ENCODE measurements around the gene ZC3H6.

ZC3H6 gene, protein sequence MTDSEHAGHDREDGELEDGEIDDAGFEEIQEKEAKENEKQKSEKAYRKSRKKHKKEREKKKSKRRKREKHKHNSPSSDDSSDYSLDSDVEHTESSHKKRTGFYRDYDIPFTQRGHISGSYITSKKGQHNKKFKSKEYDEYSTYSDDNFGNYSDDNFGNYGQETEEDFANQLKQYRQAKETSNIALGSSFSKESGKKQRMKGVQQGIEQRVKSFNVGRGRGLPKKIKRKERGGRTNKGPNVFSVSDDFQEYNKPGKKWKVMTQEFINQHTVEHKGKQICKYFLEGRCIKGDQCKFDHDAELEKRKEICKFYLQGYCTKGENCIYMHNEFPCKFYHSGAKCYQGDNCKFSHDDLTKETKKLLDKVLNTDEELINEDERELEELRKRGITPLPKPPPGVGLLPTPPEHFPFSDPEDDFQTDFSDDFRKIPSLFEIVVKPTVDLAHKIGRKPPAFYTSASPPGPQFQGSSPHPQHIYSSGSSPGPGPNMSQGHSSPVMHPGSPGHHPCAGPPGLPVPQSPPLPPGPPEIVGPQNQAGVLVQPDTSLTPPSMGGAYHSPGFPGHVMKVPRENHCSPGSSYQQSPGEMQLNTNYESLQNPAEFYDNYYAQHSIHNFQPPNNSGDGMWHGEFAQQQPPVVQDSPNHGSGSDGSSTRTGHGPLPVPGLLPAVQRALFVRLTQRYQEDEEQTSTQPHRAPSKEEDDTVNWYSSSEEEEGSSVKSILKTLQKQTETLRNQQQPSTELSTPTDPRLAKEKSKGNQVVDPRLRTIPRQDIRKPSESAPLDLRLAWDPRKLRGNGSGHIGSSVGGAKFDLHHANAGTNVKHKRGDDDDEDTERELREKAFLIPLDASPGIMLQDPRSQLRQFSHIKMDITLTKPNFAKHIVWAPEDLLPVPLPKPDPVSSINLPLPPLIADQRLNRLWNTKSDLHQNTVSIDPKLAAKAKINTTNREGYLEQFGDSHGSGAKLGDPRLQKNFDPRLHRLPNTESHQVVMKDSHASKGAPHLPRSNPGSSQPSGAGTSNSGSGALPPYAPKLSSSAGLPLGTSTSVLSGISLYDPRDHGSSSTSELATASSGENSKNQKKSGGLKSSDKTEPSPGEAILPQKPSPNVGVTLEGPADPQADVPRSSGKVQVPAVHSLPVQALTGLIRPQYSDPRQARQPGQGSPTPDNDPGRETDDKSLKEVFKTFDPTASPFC

DNA sequence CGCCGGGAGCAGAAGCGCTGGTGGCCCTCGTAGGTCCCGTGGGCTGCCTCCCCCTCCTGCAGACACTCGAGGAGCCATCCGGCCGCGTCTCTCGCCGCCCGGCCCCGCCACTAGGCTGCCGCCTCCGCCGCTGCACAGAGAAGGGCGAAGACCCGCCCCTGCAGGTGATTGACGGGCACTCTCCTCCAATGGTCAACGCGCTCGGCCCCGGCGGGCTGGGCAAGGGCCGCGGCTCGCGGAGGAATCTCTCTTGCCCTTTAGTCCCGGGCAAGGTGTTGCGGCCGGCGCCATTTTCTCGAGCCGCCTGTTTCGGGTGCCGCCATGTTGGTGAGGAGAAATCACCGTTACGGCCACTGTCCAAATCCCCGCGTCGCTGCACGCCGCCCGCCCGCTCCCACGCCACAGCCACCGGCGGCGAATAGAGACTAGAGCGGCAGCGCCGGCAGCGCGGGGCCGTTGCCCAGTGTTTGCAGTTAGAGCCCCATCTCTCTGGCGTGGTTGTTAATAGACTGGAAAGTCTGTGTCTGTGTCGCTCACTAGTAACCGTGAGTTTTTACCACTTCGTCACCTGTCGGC is at the start of gene ZC3H6:
ZC3H6 (plus strand) TSS at position 287 of the 576 bp plus-strand sequence. CDS start 398 bp downstream, outside the sequence.
- DNase-seq (ENCODE audit: low read depth in 2 of 2, low spot score in 1 of 2): peak; percentile 98

DNA sequence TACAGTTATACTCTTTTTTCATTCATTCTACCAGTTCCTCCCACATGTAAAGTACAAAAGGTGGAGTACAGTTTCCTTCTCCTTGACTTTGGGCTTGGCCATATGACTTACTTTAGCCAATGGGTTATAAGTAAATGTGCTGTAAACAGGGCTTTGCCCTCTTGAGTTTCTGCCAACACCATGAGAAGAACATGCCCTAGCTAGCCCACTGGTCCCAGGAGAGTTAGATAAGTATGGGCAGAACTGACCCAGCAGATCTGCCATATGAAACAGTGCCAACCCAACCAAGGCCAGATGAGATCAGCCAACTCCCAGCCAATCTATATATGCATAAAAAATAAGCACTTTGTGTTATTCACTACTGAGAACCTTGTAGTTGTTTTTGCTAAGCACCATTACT is 46.0 kb upstream of the ZC3H6 start:
- DNase-seq (ENCODE audit: low read depth in 2 of 2, low spot score in 1 of 2): no peak

DNA sequence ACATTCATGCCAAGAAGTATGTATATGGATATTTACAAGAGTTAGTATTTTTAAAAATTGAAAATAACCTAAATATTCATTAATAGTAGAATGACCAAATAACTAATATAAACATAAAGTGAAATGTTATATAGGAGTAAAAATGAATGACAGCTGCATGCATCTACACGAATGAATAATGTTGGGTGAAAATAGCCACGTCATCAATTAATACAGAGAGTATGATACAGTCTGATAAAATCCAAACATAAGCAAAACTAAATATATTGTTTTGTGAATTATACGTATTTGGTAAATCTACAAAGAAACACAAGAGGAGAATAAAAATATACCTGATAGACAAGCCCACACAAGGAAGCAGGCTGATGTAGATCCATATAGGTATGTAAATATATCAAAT is 45.0 kb upstream of the ZC3H6 start:
- DNase-seq (ENCODE audit: low read depth in 2 of 2, low spot score in 1 of 2): no peak

DNA sequence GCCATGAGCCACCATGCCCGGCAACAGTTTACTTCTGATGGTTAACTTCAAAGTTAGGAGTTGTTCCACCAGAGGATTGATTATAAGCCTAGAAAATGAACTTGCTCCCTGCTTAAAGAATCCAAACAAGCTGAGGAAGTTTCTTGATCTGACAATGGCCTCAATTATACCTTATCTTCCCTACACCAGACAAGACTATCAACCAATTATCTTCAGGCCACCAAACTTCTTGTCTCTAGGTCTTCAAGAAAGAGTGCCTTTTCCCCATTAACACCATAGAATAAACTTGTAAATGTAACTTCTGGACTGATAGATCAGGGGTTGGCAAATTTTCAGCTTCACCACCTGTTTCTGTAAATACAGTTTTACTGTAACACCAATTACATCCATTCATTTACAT is 35.5 kb upstream of the ZC3H6 start:
- no peak for DNase-seq (ENCODE audit: low read depth in 2 of 2, low spot score in 1 of 2)

DNA sequence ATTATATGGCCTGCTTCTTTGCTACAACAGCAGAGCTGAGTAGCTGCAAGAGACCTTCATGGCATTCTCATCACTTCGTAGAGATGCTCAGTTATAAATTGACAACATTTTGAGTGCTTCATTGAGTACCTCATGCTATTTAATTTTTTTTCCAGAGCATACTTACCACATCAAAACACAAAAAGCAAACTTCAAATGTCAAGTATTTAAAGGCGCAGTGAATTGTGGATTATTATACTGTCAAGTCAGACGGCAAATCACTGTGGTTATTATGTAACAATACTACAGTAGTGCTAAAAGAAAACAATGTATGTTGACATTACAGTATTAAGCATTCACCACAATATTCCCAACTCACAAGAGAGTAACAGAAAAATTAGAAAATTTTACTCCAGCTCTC is 33.0 kb upstream of the ZC3H6 start:
- DNase-seq (ENCODE audit: low read depth in 2 of 2, low spot score in 1 of 2): no peak

DNA sequence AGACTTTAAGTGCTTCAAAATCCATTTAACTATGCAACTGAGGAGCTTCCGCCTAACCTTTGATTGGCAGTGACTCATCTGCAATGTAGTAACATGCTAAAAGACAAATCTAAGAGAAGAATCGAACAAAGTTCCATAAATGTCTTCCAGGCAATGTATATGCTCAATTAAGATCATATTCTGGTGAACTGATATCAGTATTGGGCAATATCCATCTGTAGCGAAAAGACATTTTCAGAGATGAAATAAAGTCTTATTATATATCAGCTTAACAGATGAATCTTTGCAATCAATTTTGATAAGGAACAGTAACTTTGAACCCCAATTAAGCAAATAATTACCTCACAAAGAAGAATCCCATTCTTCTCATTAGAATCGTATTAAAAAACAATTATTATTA is 32.2 kb upstream of the ZC3H6 start:
- DNase-seq (ENCODE audit: low read depth in 2 of 2, low spot score in 1 of 2): no peak

DNA sequence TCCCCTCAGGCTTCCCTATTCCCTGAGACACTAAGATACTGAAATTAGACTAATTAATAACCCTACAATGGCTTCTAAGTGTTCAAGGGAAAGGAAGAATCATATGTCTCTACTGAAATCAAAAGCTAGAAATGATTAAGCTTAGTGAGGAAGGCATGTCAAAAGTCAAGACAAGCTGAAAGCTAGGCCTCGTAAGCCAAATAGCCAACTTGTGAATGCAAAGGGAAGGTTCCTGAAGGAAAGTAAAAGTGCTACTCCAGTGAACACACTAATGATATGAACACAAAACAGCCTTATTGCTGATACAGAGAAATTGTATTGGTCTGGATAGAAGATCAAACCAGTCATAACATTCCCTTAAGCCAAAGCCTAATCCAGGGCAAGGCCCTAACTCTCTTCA is 30.5 kb upstream of the ZC3H6 start:
- no peak for DNase-seq (ENCODE audit: low read depth in 2 of 2, low spot score in 1 of 2)

DNA sequence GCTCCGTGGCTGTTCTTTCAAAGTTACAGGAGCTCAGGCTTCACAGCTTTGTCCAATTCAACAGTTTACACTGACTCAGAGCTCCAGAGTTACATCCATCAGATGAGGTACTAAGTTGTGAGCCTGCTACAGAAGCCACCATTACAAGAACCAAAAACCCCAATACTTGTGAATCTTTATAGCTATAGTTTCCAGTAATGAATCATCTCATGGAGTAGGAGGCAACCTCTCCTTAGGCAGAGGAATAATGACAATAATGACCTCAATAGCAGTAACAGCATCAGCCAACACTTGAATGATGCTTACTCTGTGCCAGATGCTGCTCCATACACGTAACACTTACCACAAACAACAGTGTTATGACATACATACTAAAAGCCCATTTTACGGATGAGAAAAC is 24.1 kb upstream of the ZC3H6 start:
- no peak for DNase-seq (ENCODE audit: low read depth in 2 of 2, low spot score in 1 of 2)

DNA sequence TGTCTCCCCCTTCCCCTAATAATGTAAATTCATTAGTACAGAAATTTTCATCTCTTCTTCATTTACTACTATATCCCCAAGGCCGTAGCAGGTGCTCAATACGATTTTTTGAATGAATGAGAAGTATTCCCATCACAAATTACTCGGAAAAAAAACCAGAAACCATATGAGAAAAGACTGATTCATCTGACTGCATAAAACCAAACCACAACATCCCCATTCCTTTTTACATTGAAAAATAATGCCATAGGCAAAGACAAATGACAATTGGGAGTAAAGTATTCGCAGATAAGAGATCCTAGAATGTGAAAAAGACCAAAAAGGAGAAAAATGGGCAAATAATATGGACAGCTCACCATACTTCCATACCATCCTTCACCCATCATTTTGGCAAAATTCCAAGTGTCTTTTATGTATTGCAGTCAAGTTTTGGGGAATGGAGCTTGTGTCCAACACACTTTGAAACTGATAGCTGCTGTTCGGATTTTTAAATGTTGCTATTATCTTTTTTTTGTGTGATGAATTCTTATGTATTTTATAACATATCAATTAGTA is 22.1 kb upstream of the ZC3H6 start:
- DNase-seq (ENCODE audit: low read depth in 2 of 2, low spot score in 1 of 2): no peak

DNA sequence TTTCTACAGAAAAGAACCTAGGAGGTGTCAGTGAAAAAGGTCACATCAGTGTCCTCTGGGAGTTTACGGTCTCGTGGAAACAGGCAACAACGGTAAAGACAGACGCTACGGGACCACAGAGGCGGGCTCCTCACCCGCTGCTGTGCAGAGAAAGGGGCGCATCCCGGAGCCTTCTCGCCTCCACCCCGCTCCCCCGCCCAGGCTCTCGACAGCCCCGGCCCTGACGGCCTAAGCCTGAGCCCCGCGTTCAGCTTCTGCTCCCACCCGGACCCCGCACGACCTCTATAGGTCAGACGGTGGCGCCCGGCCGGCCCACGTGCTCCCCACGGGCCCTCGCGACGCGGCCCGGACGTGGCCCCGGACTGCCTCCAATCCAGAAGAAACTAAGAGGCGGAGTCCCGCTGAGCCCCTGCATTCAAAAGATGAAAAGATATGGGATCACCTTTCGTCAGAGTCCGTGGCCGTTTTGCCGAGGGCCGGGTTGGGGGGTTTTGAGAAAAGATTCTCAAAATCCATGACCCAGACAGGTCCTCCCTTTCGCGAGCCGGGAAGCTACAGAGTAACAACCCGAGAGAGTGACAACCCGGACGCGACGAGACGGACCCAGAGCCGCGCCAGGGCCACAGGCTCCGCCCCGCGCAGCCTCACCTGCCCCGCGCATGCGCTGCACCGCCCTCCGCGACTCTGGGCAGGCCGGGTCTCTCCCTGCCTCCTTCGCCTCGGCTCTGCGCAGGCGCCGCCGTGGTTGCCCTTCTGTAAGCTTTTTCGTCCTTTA is 20.7 kb upstream of the ZC3H6 start, which contains the start of gene ZC3H8:
ZC3H8 (minus strand) TSS at position 577 of the 775 bp plus-strand sequence; CDS start at position 516, 61 bp downstream.
- DNase-seq (ENCODE audit: low read depth in 2 of 2, low spot score in 1 of 2): peak; percentile 90

DNA sequence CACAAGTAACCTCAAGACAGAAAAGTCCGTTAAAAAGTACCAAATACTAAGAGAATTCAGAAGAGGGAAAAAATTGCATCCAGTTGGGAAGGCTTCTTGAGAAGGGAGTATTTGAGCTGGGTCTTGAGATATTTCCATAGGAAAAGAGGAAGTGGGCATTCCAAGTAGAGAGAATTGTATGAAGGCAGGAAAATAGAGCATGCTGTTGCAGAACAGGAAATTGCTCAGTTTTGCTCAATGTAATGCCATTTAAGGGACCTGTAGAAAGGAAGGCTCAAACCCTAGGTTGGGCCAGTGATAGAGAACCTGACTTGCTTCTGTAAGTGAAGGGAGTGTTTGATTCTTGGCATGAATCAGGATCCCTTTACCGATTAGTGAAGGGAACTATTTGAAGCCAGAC is 19.5 kb upstream of the ZC3H6 start:
- no peak for DNase-seq (ENCODE audit: low read depth in 2 of 2, low spot score in 1 of 2)

DNA sequence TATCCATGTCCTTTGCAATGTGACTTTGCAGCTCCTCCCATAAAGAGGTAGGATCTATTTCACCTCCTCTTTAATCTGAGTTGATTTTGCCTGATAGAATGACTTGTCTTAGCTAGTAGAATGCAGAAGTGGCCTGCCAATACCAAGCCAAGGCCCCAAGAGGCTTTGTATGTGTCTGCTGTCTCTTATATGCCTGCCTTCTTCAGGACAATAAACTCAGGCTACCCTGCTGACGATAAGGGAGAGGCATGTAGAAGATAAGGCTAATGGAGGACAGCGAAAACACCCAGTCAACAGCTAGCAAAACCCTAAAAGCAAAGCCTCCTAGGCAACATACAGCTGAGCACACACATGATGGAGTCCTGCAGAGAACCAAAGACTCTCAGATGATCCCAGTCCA is 18.7 kb upstream of the ZC3H6 start:
- DNase-seq (ENCODE audit: low read depth in 2 of 2, low spot score in 1 of 2): no peak

DNA sequence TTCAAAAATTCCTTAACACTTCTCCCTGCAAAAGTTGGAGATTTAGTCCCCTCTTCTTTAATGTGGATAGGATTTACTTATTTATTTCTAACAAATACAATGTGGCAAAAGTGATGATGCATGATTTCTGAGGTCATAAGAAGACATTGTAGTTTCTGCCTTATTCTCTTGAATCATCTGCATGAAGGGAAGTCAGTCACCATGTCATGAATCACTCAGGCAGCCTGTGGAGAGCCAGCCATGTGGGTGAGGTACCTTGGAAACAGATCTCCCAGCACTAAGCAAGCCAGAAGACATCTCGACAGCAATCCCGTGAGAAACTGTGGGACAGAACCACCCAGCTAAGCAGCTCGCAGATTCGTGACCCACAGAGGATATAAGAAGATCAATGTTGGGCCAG is 17.8 kb upstream of the ZC3H6 start:
- no peak for DNase-seq (ENCODE audit: low read depth in 2 of 2, low spot score in 1 of 2)

DNA sequence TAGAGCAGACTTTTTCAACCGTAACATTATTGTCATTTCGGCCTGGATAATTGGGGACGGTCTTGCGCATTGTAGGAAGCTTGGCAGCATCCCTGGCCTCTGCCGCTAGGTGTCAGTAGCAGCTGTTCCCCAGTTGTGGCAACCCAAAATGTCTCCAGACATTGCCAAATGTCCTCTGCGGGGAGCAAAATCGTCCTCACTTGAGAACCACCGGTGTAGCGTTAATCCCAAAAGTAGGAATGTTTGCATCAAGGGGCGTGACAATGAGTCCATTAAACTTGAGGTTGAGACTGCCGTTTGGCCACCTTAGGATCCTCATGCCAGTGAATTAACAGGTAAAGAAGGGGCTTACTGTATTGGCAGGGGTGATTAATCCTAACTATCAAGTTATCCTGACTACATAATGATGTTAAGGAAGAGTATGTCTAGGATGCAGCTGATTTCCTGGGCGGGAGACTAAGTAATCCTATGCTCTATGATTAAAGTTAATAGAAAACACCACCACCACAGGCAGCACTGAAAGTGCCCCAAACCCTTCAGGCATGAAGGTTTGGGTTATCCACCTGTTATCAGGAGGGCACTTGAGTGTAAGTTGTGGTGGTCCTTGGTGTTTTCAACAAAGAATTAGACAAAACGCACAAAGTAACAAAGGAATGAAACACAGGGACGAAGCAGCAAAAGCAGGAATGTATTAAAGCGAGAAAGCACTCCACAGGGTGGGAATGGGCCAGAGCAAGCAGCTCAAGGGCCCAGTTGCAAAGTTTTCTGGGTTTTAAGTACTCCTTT is 15.7 kb upstream of the ZC3H6 start:
- DNase-seq (ENCODE audit: low read depth in 2 of 2, low spot score in 1 of 2): peak; percentile 69 to 81

DNA sequence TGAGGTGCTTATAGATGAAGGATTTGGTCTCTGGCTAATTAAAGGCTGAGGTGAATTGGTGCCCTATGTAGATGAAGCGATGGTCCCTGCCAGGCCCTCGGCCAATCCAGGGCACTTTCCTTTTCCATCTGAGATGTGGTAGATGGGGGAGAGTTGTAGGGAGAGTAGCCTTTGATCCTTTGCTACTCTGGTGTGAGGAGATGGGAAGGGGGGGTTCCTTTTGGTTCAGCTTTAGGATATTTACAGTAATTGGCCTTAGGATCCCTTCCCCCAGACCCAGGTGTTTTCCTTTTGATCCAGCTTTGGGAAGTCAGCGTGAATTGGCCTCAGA is 15.1 kb upstream of the ZC3H6 start:
- DNase-seq (ENCODE audit: low read depth in 2 of 2, low spot score in 1 of 2): no peak

DNA sequence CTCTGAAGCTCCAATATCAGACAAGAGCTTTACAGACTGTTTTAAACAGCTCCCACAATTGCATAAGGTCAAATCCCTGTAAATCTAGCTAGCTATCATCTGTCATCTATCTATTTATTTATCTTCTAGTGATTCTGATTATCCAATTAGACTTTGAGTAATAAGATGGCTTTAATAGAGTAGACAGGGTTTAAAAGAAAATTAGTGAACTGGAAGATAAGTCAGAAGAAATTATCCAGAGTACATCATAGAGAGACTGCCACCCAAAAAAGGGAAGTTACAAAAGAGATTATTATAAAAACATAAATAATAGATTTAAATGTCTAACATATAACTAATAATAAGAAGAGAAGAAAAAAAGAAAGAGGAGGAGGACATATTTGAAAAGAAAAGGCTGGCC is 12.5 kb upstream of the ZC3H6 start:
- no peak for DNase-seq (ENCODE audit: low read depth in 2 of 2, low spot score in 1 of 2)

DNA sequence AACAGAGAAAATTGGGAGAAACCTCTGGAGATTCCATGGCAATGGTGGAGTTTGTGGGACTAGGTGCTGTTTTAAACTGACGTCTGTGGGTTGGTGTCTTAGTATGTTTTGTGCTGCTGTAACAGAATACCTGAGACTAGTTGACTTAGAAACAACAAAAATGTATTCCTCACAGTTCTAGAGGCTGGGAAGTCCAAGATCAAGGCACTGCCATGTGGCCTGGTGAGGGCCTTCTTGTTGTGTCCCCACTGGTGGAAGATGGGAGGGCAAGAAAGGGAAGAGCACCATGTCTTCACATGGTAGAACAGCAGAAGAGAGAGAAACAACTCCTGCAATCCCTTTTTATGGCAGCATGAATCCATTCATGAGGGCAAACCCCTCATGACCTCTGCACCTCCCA is 6.8 kb upstream of the ZC3H6 start:
- DNase-seq (ENCODE audit: low read depth in 2 of 2, low spot score in 1 of 2): no peak

DNA sequence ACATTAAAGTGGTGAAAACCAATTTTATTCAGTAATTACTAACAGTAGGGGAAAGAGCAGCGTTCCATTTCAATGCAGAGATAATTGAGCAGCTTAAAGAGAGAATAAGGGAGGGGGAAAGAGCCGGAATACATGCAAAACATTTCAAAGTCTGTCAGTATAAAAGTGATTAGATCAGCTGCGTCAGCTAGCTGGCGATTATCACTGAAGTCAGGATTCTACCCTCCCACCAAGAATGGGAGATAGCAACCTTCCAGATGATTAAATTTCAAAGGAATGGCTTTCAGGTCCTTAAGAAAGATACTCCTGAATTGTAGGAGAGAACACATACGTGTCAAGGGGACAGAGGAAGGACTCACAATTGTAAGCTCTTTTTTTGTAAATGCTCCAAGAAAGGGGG is 2.7 kb upstream of the ZC3H6 start:
- DNase-seq (ENCODE audit: low read depth in 2 of 2, low spot score in 1 of 2): no peak

DNA sequence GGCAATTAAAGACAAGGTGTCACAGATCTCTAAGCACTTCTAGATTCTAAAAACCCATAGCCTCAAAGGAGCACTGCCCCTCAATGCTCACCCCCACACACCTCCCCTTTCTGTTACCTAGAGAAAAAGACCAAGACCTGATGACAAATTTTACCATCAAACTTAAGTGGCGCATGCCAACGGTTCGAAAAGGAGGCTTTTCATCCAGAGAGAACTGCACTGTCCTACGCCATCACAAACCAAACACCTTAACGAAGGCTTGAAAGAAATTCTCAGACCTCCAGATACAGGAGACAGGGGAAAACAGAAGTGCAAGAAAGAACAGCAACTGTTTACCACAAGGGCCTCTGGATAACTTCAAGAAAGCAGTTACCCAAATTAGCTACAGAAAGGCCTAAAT is 2.0 kb upstream of the ZC3H6 start:
- no peak for DNase-seq (ENCODE audit: low read depth in 2 of 2, low spot score in 1 of 2)
